NCI-H2196 (cell line): ENCODE measurements around the gene FNDC3B.

Source experiments
- DNase-seq: peaks from one replicate; lab custom pipeline; 2025; ENCODE audit not compliant: unreplicated experiment; lab: John Stamatoyannopoulos, UW

Gene FNDC3B

GRCh38 chr3:172071780-172072330 is 32.5 kb downstream of the FNDC3B start:
- no peak for DNase-seq

- no peak for DNase-seq
Observed at GRCh38 chr3:172072543-172072942, 33.2 kb downstream of the FNDC3B start.

- no peak for DNase-seq
Observed at GRCh38 chr3:172073262-172073915, 34.0 kb downstream of the FNDC3B start.

- DNase-seq: no peak
Observed at GRCh38 chr3:172074032-172074431, 34.7 kb downstream of the FNDC3B start.

GRCh38 chr3:172074586-172074985 is 35.2 kb downstream of the FNDC3B start:
- no peak for DNase-seq

- DNase-seq: no peak
Observed at GRCh38 chr3:172076212-172076611, 36.8 kb downstream of the FNDC3B start.

GRCh38 chr3:172077197-172077757 is 37.9 kb downstream of the FNDC3B start:
- DNase-seq: no peak

GRCh38 chr3:172078244-172078643 is 38.9 kb downstream of the FNDC3B start:
- DNase-seq: no peak

- DNase-seq: no peak
Observed at GRCh38 chr3:172078721-172079120, 39.3 kb downstream of the FNDC3B start.

GRCh38 chr3:172079326-172079976 is 40.1 kb downstream of the FNDC3B start:
- DNase-seq: no peak

GRCh38 chr3:172080503-172080902 is 41.1 kb downstream of the FNDC3B start:
- no peak for DNase-seq

- DNase-seq: no peak
Observed at GRCh38 chr3:172082269-172082668, 42.9 kb downstream of the FNDC3B start.

- DNase-seq: no peak
Observed at GRCh38 chr3:172082820-172083513, 43.6 kb downstream of the FNDC3B start.

GRCh38 chr3:172083995-172084409 is 44.6 kb downstream of the FNDC3B start:
- DNase-seq: no peak

GRCh38 chr3:172084871-172085556 is 45.6 kb downstream of the FNDC3B start:
- DNase-seq: no peak

- no peak for DNase-seq
Observed at GRCh38 chr3:172085557-172085895, 46.1 kb downstream of the FNDC3B start.

GRCh38 chr3:172086071-172086470 is 46.7 kb downstream of the FNDC3B start:
- DNase-seq: no peak

GRCh38 chr3:172087198-172087597 is 47.8 kb downstream of the FNDC3B start:
- DNase-seq: no peak

- DNase-seq: no peak
Observed at GRCh38 chr3:172087602-172088580, 48.5 kb downstream of the FNDC3B start.

- no peak for DNase-seq
Observed at GRCh38 chr3:172089250-172089649, 49.9 kb downstream of the FNDC3B start.
